MM.1S (cell line): ENCODE data around the gene IRS1.

Source experiments
- EZH2 ChIP-seq: fragments of 300-600 bp; sonication (generic); optimal IDR thresholded peaks from 2 replicates; pipeline ENCODE3; 2017; ENCODE audit warnings: low read depth, mild to moderate bottlenecking, antibody characterized with exemption, low read length, mixed read lengths
- TF ChIP-seq, protein P1 (sequence below): fragments of 300-600 bp; sonication (generic); IDR thresholded peaks from 2 replicates; pipeline ENCODE4 v1.5.1; 2016; ENCODE audit warnings: antibody characterized with exemption, low read length, mixed read lengths

DNA sequence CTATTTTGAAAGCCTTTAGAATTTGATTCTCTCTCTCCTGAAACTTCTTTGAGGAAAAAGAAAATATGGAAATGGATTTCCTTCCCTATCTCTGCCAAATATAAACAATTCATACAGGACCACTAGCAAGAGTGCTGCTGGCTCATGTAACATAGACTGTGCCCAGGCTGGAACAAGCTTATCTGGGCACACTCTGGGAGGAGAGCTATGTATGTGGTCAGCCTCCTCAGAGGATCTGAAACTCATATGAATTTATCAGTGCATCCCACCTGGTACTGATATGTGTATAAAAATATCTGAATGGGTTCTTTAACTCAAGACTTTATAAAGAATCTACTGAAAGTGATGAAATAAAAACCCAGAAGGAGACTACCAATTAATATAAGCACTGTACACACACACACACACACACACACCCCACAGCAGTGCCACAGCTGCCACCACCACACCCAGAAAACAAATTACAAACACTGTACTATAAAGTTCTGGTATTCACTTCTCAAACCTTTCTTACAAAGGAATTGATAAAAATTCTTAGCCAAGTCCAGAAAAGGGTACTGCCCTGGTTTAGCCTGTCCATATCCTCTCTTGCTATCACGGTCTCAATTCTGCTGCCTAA is 115.6 kb downstream of the IRS1 start:
- TF ChIP-seq, protein P1, sequence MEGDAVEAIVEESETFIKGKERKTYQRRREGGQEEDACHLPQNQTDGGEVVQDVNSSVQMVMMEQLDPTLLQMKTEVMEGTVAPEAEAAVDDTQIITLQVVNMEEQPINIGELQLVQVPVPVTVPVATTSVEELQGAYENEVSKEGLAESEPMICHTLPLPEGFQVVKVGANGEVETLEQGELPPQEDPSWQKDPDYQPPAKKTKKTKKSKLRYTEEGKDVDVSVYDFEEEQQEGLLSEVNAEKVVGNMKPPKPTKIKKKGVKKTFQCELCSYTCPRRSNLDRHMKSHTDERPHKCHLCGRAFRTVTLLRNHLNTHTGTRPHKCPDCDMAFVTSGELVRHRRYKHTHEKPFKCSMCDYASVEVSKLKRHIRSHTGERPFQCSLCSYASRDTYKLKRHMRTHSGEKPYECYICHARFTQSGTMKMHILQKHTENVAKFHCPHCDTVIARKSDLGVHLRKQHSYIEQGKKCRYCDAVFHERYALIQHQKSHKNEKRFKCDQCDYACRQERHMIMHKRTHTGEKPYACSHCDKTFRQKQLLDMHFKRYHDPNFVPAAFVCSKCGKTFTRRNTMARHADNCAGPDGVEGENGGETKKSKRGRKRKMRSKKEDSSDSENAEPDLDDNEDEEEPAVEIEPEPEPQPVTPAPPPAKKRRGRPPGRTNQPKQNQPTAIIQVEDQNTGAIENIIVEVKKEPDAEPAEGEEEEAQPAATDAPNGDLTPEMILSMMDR = no peak
- no peak for TF ChIP-seq EZH2
